ENCODE data around the gene SYT8. TPM values are rescaled to one million over a fixed set of nuclear protein-coding genes. Genes with fewer than 3 reads are reported as not detected.

The SYT8 gene
- total RNA-seq, 1 experiment from 2014 or later: 308 TPM

GRCh38 chr11:1877211-1878136, 42.7 kb downstream of the SYT8 start:
- Mint-ChIP-seq H3K27me3 (ENCODE audit: insufficient read depth, unreplicated experiment) (no peaks in the 10 kb centered on the region), H3K27ac (ENCODE audit: low read depth, unreplicated experiment) (peak overlapping the region; percentile 87), H3K4me1 (ENCODE audit: insufficient read depth, unreplicated experiment) (peaks cover 29% of the 10 kb centered on the region), H3K4me3 (ENCODE audit: unreplicated experiment) (peak overlapping the region; percentile 73), H3K9me3 (ENCODE audit: unreplicated experiment) (no peaks in the 10 kb centered on the region), H3K36me3 (ENCODE audit: insufficient read depth, unreplicated experiment) (no peaks in the 10 kb centered on the region)
- BruUV-seq (replicated peaks): no TSS peak
- POLR2A ChIA-PET: interaction anchor here (0.6 to 1.2 kb wide), 3 partner anchors 24 to 113 kb away, joined by 3 to 4 read pairs (median 3); partner anchors contain the start of gene SYT8
- peak; percentile 83 for DNase-seq (ENCODE audit: unreplicated experiment)
- intact Hi-C loops (cut with micrococcal nuclease): loop anchor here (5.0 kb wide), 1 partner anchor 40 kb away; the partner anchor contains the start of gene TNNI2
- TF ChIP-seq, protein P1, sequence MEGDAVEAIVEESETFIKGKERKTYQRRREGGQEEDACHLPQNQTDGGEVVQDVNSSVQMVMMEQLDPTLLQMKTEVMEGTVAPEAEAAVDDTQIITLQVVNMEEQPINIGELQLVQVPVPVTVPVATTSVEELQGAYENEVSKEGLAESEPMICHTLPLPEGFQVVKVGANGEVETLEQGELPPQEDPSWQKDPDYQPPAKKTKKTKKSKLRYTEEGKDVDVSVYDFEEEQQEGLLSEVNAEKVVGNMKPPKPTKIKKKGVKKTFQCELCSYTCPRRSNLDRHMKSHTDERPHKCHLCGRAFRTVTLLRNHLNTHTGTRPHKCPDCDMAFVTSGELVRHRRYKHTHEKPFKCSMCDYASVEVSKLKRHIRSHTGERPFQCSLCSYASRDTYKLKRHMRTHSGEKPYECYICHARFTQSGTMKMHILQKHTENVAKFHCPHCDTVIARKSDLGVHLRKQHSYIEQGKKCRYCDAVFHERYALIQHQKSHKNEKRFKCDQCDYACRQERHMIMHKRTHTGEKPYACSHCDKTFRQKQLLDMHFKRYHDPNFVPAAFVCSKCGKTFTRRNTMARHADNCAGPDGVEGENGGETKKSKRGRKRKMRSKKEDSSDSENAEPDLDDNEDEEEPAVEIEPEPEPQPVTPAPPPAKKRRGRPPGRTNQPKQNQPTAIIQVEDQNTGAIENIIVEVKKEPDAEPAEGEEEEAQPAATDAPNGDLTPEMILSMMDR (IDR thresholded peaks at IDR 0.05; ENCODE audit: unreplicated experiment): no peak
- CTCF ChIA-PET: interaction anchor here (0.6 to 3.6 kb wide), 13 partner anchors 30 to 281 kb away, joined by 3 to 18 read pairs (median 7); partner anchors contain the start of gene SYT8

DNA sequence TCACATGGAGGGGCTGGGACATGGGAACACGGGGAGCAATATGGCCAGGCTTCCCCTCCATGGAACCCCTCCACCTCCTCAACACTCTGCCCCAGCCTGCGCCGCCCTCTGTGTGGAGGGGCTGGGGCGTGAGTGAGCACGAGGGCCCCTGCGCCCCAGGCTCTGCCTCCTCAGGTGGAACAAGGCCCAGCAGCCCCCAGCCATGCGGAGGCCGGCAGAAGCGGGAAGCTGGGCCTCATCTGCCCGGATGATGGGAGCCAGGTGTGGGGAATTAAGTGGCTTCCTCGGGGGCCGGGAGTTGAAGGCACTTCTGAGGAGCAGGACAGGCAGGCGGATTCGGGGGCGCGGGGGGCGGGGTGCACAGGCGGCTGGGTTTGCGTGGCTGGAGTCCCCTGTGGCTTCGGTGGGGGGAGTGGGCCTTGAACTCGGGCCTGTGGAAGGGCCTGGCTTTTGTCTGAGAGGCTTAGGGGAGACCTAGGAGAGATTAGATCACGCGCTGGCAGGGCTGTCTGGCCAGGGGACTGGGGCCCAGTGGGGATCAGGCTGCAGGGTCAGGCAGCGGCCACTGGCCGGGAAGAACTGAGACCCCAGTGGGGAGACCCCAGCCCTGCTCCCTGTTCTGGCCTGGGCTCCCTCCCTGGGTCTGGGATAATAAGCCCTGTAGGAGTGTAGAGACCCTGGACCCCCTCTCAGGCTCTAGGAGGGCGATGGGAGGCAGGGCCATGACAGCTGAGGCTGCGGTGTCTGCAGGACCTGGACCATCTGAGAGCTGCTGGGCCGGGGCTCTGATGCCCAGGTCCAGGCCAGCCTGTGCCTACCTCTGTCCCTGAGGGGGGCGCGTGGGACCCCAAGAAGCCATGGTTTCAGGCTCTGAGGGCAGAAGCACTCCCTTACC, 43.6 kb downstream of the SYT8 start:
- ChIA-PET CTCF (interaction anchor here (0.6 to 3.6 kb wide), 6 partner anchors 30 to 273 kb away, joined by 3 to 18 read pairs (median 4); no protein-coding TSS in a partner anchor), POLR2A (no interaction called here)
- H3K36me3 Mint-ChIP-seq (ENCODE audit: insufficient read depth, unreplicated experiment): no peaks in the 10 kb centered on the region

DNA sequence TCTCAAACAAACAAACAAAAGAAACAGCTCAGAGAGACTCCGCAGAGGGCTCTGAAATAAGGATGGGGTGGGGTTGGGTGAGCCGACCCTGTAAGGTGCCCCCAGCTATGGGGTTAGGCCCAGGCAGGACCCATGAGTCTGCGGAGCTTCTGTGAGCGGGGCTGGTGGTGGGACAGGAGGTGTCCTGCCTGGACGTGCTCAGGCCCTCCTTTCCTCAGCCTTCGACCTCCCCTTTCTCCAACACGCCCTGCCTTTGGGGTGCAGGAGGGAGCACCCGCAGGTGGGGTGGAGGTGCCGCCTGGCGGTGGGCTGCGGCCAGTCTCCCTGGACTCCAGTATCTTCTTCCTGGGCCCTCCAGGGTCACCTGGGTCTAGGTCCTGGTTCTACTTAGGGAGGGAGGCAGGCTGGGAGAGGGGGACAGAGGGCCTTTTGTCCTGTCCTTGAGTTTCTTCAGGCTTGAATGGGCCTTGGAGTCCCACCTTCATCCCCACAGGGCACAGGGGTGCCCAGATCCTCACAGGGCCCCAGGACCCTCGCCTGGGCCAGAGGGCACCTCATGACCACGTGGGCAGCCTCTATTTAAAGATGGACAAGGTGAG, 44.7 kb downstream of the SYT8 start:
- H3K9me3 Mint-ChIP-seq (ENCODE audit: unreplicated experiment): no peaks in the 10 kb centered on the region
- no TSS peak for BruUV-seq (replicated peaks)
- CTCF ChIA-PET: interaction anchor here (0.7 to 1.8 kb wide), 2 partner anchors 119 to 272 kb away, joined by 3 to 10 read pairs; no protein-coding TSS in a partner anchor
- POLR2A ChIA-PET: no interaction called here
- H3K4me1 Mint-ChIP-seq (ENCODE audit: insufficient read depth, unreplicated experiment): peaks cover 20% of the 10 kb centered on the region
- TF ChIP-seq, protein P1 (IDR thresholded peaks at IDR 0.05; ENCODE audit: unreplicated experiment): no peak
- H3K4me3 Mint-ChIP-seq (ENCODE audit: unreplicated experiment): no peak overlapping the region
- H3K27me3 Mint-ChIP-seq (ENCODE audit: insufficient read depth, unreplicated experiment): no peaks in the 10 kb centered on the region
- intact Hi-C loops (cut with micrococcal nuclease): loop anchor here (5.0 kb wide), 1 partner anchor 42 kb away; the partner anchor contains the start of gene TNNI2
- H3K27ac Mint-ChIP-seq (ENCODE audit: low read depth, unreplicated experiment): peak overlapping the region; percentile 19
- no peak for DNase-seq (ENCODE audit: unreplicated experiment)
- no peaks in the 10 kb centered on the region for H3K36me3 Mint-ChIP-seq (ENCODE audit: insufficient read depth, unreplicated experiment)

More for the DNA sequence above, 43.6 kb downstream of the SYT8 start:
- H3K9me3 Mint-ChIP-seq (ENCODE audit: unreplicated experiment): no peaks in the 10 kb centered on the region
- H3K27me3 Mint-ChIP-seq (ENCODE audit: insufficient read depth, unreplicated experiment): no peaks in the 10 kb centered on the region
- no peak overlapping the region for H3K4me3 Mint-ChIP-seq (ENCODE audit: unreplicated experiment)
- BruUV-seq (replicated peaks): no TSS peak
- TF ChIP-seq, protein P1 (IDR thresholded peaks at IDR 0.05; ENCODE audit: unreplicated experiment): no peak
- no peak for DNase-seq (ENCODE audit: unreplicated experiment)
- H3K4me1 Mint-ChIP-seq (ENCODE audit: insufficient read depth, unreplicated experiment): peaks cover 24% of the 10 kb centered on the region
- H3K27ac Mint-ChIP-seq (ENCODE audit: low read depth, unreplicated experiment): peak overlapping the region; percentile 19
- intact Hi-C loops (cut with micrococcal nuclease): loop anchor here (5.0 kb wide), 1 partner anchor 41 kb away; the partner anchor contains the start of gene TNNI2

Measured in MCF 10A (cell line).